HG03520 (cell line): ENCODE results near the gene TP63.
"Not testable (repeated sequence)": the region's sequence is repeated elsewhere in the genome, so short reads cannot be mapped to it uniquely, and the experiment has no call there.

ENCODE experiments used
- ATAC-seq: cut with Tn5 transposase; IDR thresholded peaks from one replicate; pipeline ENCODE4 v1.9.1; 2021; ENCODE audit warnings: mild to moderate bottlenecking, moderate library complexity; ENCODE audit not compliant: unreplicated experiment

The TP63 gene

GRCh38 chr3:189720736-189721417, 89.7 kb downstream of the TP63 start:
- no peak for ATAC-seq

GRCh38 chr3:189721873-189722665, 90.9 kb downstream of the TP63 start:
- ATAC-seq, result no peak

- ATAC-seq, result no peak
Measured at GRCh38 chr3:189724356-189724755, 93.2 kb downstream of the TP63 start.

DNA sequence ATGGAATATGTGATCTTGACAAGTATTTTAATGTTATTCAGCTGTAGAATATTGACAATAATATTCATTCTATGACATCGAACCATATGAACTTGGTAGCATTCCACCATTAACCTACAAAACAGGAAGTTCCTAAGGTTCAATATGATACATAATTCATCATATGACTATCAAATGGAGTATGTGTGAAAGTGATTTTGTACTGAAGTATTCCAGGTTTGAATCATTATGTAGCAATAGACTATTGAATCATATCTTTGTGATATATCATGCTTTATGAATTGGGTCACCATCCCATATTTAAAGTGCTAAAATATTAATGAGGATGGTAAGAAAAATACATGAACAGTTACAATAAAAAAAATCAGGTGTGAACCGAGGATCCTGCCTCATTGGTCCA, 95.1 kb downstream of the TP63 start:
- ATAC-seq, result no peak

DNA sequence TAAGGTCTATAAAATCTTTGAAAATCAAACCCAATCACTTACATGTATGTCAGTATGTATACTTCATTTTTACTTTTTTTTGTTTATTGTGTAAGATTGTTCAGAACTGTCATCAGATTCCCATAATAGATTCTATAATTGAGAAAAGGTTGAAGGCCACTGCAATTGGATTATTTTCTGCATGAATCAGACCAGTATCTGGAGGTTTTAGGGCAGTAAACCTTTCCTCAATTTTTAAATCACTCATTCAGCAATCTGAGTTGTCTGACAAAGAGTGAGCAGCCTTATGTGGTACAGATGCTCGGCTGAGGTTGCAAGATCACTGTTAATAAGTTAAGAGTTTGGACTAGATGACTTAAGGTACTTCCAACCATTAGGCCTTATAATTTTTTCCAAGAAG, 96.0 kb downstream of the TP63 start:
- ATAC-seq, result no peak

DNA sequence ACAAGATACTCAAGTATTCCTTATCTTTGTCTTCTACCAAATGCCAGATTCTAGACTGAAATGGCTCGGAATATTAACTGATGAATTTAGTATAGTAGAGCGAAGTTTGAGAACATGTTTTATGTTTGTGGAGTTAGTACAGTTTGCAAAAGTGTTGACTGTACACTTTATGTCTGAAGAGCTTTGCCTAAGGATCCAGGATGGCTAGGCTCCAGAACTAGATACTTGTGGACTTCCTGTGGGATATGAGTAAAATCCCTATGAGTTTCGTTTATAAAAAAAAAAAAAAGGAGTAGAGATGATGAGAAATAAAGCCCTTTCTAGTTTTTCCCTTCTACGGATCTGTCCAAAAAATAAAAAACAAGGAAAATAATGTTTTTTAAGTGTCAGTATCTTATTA, 96.7 kb downstream of the TP63 start:
- ATAC-seq, result no peak

GRCh38 chr3:189728915-189729314, 97.7 kb downstream of the TP63 start:
- ATAC-seq, result no peak

GRCh38 chr3:189734061-189734460, 102.9 kb downstream of the TP63 start:
- no peak for ATAC-seq

- no peak for ATAC-seq
Measured at GRCh38 chr3:189735913-189736312, 104.7 kb downstream of the TP63 start.

- ATAC-seq, result no peak
Measured at GRCh38 chr3:189737071-189737470, 105.9 kb downstream of the TP63 start.

- ATAC-seq, result no peak
Measured at GRCh38 chr3:189737619-189738018, 106.4 kb downstream of the TP63 start.

GRCh38 chr3:189739378-189739777, 108.2 kb downstream of the TP63 start:
- ATAC-seq, result no peak

DNA sequence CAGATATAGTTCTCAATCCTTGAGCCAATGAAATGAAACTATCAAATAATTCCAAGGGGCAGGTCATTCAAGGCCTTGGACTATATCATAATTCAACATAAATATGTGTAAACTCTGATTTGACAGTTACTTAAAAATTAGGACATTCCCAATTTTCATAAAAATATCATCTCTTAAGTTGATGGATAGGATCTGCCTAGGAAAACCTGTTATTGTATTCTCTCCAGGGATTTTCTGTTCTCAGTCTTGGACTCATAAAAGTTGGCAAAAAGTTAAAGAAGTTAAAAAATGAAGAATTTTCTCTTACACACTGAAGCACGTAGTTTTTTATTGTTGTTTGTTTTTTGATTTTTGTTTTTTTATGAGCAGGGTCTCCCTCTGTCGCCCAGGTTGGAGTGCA, 109.0 kb downstream of the TP63 start:
- ATAC-seq, result no peak

GRCh38 chr3:189744235-189744634, 113.0 kb downstream of the TP63 start:
- ATAC-seq, result no peak

DNA sequence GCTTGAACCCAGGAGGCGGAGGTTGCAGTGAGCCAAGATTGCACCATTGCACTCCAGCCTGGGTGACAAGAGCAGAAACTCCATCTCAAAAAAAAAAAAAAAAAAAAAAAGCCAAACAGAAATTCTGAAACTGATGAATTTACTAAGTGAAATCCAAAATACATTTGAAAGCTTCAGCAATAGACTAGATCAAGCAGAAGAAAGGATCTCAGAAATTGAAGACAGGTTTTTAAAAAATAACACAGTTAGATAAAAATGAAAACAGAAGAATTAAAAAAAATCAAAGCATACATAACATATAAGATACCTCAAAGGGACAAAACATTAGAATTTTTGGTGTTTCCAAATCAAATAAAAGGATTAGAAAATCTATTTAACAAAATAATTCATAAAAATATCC, 114.4 kb downstream of the TP63 start:
- no peak for ATAC-seq

GRCh38 chr3:189748046-189748445, 116.9 kb downstream of the TP63 start:
- ATAC-seq, result no peak

DNA sequence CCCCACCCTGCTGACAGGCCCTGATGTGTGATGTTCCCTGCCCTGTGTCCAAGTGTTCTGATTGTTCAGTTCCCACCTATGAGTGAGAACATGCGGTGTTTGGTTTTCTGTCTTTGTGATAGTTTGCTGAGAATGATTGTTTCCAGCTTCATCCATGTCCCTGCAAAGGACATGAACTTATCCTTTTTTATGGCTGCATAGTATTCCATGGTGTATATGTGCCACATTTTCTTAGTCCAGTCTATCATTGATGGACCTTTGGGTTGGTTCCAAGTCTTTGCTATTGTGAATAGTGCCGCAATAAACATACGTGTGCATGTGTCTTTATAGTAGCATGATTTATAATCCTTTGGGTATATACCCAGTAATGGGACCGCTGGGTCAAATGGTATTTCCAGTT, 119.8 kb downstream of the TP63 start:
- not testable (repeated sequence) for ATAC-seq

DNA sequence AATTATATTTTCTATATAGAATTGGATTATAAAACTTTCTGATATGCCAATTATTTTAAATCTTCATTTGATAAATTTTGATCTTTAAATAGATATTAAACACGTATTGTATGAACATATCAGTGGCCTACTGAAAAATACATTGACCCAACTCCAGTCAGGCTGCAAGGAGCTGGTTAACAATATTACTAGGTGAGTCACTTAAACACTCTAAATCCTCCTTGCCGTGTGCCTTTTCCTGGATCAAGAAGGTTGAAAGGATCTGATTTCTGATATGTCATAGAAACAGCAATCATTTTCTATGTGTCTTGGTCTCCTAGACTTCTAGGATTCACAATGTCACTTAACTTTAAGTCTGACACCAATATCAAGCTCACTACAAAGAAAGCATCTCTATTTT, 123.2 kb downstream of the TP63 start:
- no peak for ATAC-seq

GRCh38 chr3:189756582-189757078, 125.4 kb downstream of the TP63 start:
- no peak for ATAC-seq

DNA sequence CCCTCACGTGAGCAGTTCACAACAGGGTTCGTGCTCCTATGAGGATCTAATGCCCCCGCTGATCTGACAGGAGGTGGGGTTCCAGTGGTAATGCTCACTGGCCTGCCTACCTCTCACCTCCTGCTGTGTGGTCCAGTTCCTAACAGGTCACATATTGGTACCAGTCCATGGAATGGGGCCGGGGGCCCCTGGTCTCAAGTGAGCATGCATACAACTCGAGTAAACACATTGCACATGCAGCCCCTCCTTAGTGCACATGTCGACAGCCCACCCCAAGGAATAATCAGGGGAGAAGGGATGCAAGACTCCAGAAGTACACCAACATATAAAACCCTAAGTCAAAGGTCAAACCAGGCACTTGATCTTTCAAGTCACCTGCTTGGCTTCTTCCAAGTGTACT, 127.0 kb downstream of the TP63 start:
- ATAC-seq, result no peak

DNA sequence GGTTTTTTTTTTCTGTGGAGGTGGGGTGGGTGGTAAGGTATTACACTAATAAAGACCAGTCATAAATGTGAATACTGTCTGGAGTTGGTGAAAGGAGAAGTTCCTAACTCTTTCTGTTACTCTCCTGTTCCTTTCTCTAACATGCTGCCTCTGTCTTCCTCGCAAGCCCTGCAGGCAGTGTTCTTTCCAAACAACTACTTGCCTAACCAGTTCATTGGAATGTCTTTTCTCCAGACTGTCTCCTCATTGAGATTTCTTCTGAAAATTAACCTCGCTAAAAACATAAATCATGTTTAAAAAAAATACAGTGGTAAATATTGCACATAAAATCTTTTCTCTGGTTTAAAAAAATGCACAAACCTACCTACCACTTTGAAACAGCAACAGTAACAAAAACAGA, 135.2 kb downstream of the TP63 start:
- ATAC-seq, result no peak

DNA sequence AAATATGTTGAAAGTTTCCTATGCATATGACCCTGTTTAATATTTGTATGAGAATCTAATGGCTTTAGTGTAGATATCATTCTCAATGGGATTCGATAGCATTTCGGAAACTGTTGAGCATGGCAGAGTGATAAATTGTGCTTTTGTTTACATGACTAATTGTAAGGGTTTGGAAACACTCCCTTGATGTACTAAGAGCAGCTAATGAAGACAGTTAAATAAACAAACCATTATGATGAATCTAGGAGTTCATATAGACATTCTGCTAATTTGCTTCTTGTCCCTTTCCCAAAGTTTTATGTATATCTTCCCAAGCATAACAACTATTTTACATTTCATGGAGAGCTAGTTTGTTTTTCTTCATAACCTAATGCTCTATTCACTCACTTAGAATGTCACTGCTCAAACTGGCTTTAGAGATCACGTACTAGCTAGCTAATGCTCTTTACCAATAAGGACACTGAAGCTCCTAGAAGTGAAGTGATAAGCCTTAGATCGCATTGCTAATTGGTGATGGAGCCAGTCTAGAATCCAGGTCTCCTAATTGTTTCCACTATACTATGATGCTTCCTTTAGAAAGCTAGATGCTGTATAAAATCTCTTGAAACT, 140.8 kb downstream of the TP63 start:
- no peak for ATAC-seq
